NCI-H510A (cell line): ENCODE results near the gene SLC38A6.
A peak's percentile ranks its signal among the peaks of the same experiment; 100 is the strongest.
"Not testable (repeated sequence)": the region's sequence is repeated elsewhere in the genome, so short reads cannot be mapped to it uniquely, and the experiment has no call there.

Experiments
- DNase-seq: peaks from one replicate; lab custom pipeline; 2025; lab: John Stamatoyannopoulos, UW

SLC38A6 gene

DNA sequence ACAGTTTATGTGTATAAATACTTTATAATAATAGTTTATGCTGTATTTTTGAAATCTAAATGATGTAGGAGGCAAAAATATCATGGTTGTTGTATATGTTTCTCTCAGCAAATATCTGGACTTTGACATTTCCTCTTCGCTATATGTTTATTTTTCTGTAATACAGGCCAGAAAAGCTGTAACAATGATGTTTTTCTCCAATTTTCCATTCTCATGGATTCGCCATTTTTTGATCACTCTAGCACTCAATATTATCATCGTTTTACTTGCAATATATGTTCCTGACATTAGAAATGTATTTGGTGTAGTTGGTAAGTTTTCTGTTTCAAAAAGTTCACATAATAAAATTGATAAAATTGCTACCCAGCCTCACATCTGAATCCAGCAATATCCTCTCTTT, 70.6 kb downstream of the SLC38A6 start:
- no peak for DNase-seq

DNA sequence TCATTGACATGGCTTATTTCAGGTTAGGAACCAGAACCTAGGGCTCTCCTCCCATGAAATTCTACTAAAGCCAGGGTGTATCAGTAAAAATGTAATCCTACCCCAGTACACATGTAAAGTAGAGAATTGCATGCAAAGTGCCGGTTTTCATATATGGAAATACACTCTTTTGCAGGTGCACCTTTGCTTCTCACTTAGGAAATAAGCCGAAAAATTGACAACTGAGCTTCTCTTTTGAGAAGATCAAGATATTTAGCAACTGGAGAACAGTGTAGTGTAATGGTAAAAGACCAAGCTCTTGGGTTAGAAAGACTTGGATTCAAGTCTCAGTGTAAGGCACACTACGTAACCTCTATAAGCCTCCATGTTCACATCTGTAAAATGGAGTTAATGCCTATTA, 82.4 kb downstream of the SLC38A6 start:
- DNase-seq = no peak

DNA sequence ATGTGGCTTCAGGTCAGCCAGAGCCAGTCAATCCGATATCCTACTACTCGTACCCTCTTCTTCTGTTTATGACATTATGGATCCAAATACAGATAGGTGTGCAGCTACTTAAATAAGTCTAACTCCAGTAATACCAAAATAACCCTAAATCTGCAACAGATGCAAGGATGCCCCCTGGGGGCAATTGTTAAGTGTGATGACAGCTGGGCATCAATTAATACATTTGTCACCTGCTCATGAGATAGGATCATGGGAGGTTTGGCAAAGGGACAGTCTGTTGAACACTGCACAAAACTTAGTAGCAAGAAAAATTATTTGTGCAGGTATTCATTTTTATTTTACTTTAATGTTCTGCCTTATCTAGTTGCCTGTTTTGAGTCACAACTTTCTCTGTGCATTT, 83.2 kb downstream of the SLC38A6 start:
- DNase-seq = no peak

DNA sequence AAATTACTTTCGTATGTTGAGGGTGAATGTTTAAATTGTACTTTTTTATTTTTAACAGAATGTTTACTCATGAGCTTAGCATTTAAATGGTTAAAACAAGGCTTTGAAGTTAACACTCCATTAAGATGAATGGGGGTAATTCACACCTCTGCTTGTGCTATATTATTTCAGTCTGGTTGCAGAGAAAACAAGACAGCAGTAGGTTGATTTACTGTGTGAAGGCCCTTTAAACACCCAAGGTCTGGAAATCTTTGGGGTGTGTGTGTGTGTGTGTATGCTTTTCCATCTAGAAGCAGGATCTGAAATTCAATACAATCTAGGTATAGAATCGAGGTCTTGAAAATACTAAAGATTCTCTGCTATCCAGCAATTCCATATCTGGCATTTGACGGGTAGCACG, 83.8 kb downstream of the SLC38A6 start:
- DNase-seq = no peak

DNA sequence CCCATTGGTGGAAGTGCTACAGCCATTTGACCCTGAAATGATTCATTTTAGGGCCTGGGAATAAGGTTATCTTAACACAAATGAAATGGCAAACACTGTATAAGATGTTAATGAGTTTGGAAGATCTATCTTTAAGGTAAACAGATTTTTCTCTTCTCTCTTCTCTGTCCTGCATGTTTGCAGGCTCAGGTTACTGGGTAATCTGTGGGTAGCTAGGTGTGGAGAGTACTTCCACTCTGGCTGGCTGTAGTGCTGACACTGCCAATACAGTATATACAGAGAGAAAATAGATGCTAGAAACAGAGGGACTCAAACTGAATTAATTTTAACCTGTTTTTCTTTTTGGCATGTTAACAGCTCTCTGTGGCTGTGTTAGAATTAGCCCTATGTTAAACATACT, 84.6 kb downstream of the SLC38A6 start:
- DNase-seq = peak; percentile 38

DNA sequence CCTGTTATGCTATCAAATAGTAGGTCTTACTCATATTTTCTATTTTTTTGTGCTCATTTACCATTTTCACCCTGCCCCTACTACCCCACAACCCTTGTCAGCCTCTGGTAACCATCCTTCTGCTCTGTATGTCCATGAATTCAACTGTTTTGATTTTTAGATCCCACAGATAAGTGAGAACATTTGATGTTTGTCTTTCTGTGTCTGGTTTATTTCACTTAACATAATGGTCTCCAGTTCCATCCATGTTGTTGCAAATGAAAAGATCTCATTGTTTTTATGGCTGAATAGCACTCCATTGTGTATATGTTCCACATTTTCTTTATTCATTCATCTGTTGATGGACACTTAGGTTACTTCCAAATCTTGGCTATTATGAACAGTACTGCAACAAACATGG, 91.4 kb downstream of the SLC38A6 start:
- not testable (repeated sequence) for DNase-seq

DNA sequence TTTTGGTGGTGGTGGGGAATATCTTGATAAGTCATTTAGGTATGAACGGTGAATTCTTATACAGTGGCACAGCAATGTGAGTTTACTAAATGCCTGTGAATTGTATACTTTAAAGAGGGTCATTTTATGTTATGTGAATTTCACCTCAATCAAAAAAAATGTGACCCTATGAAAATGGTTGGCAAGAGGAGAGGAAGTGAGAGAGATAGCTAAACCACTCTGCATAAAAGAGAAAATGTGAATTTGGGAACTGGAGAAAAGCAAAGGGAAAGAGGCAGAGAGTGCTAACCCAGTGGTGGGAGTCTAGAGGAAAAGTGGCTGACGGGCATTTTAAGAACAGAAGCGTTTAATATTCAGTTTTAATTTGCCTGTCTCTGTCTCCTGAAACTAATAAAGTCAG, 93.8 kb downstream of the SLC38A6 start:
- no peak for DNase-seq

DNA sequence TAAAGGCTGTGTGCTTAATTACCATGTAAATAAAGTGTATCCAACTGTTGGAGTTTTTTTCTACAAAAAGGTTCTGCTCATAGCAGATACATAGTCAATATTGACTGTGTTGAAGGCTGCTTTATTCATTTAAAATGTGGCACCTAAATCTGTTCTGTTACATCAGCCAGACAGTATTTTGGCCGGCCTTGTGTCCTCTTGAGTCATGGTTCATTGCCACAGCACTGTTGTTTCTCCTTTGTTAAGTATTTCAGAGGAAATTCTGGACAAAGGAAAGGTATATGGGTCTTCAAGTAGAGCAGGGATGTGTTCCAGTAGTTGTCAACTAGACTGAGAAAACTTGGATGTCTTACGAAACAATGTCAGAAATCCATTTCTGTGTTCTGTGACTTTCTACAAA, 95.5 kb downstream of the SLC38A6 start:
- DNase-seq = no peak

DNA sequence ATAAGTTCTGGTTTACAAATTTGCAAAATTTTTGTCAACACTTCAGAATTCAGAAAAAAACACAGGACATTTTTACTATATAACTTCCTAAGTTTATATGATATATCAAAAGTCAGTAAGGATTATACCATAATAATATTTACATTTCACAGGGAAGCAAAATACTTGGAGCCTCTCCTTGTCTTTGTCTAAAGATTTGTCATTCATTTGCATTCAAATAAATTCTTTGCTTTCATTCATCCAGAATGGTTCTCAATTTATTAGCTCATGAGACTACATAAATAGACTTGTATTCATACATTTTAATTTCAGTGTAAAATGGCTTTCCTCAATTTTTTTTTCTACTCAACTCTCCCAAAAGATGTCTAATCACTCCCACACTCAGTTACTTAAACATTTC, 96.4 kb downstream of the SLC38A6 start:
- no peak for DNase-seq

DNA sequence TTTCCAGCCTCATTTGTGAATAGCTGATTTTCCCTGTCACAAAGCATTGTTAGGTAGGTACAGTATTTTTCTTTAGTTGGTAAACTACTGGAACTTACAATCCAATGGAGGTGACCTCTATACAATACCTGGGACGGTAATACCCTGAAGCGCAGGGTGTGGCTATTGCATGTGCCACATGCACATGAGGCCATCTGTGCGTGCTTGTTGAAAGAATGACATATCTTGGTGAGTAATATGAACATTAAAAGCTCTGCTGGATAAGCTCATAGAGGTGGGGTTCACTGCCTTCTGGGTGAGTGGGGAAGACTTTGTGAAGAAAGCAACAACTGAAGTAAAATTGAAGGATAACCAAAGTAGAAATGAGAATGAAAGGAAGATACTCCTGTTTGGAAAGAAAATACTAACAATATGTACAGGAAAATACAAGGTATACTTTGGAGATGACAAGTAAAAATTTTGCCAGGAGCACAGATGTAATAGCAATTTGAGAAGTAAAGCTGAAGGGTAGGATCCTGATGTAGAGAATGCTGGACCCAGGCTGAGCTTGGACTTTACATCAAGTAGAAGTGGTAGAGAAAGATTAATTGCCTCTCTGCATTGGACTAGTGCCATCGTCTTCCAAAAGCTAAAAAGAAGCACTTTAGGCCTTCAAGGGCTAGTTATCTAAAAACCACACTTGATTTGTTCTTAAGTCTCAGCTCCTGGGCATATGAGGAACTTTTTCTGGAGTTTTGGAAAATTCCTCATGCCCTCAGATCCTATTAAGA, 97.1 kb downstream of the SLC38A6 start:
- DNase-seq = no peak

DNA sequence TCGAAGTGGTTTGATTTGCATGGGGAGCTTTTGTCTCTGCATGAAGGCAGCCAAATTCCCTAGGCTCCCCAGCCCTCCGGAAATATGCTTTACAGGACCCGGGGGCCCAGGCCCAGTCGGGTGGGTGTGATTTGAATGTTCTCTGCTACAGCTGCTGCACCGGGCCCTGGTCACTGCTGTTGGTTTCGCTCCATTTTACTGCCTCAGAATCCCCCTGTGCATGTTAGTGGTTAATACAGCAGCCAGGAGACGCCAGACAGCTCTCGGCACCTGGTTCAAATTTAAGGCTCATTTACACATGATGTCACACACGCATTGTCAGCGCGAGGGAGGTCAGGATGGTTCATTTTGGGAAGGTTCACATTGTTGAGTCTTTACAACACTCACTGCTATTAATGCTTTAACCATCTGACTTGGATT, 99.6 kb downstream of the SLC38A6 start:
- no peak for DNase-seq

DNA sequence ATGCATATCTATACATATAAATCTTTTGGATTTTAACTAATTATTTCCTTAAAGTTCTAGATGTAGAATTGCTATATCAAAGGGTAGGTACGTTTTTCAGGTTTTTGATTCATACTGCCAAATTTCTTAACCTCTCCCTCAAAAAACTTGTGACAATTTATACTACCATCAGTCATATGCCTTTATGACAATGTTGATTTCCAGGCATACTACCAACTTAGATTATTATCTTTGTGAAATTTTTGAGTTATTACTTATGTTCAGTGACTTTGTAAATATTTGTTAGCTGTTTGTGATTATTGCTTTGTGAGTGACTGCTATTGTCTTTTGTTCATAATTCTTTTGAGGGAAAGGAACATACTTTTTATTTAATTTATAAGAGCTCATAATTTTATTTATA, 107.0 kb downstream of the SLC38A6 start:
- no peak for DNase-seq

DNA sequence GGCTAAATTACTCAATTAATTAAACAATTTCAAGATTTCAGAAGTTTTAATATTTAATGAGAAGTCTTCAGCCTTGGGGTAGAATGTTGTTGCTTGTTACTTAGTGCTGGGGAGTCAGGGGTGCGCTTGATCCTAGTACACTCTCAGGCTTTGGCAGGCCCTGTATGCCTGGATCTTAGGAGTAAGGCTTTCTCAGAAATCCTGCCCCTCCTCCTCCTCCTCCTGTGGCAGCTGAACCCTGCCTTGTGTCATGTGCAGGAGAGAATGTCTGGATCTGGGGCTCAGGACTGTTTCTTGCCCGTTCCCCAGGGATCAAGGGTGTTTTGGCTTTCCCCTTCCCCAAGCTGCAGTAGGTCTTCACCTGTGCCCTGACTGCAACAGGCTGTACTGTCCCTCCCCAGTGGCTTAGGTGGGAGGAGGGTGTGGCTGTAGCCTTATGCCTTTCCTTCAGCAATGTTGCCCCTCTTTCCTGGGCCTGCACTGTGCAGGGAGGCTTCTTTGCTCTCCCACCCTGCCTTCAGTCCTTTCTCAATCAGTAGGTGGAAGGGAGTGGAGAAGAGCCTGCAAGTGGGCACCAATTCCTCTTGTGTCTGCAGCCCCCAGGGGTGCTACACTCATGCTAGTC, 108.2 kb downstream of the SLC38A6 start:
- DNase-seq = no peak

DNA sequence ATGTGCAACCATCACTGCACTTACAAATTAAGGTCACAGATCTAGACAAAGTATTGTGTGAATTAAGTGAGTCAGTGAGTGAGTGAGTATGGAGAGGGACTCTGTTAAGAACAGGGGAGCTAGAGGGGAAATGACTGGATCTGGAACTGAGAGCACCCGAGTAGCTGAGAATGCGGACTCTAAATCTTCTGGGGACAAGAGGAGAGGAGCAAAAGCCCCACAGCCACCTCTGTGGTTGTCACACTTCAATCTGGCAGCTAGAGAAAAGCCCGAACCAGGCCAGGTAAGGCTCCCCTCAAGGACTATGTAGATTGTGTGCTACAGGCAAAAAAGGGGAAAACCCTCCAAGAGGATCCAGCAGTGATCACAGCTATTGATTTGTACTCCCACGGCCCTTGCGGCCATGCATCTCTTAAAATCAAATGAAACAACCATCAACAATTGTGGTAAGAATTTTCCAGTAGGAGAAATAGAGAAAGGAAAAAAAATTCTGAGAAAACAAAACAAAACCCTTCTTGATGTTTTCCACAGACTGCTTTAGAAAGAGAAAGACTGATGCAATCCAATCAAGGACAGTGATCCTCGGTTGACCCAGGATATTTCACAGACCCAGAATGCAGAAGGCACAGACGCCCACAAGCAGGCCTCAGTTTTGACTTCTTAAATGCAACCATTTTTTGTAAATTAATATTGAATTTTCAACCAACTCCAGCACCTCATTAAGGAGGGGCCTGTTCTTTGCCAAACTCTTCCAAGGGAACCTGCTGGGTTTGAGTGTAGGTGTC, 109.6 kb downstream of the SLC38A6 start:
- DNase-seq = no peak

DNA sequence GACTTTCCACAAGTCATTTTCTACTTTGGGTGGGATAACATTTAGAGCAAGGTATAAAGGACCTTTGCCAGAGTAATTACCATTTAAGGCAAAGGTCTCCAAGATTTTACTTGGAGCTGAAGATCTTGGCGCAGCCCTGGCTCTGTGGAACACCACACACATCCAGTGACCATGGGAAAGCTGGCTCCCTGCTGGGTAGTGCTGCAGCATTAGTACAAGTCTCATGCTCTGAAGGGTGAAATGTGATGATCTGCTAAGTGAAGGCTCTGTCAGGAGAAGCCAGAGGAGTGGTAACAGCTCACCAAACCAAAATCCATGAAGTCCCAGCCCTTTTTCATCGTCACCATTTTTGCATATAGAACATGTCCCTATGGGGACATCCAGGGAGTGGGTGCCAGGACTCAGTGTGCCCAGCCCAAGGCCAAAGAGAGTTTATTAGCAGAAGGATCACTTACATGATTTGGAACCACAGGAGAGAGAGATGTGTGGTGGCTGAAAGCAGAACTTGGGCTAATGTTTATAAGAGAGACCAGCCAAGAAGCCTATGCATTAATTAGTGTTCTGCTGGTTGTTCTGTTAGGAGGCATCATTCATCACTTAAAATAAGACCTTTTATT, 110.7 kb downstream of the SLC38A6 start:
- no peak for DNase-seq

DNA sequence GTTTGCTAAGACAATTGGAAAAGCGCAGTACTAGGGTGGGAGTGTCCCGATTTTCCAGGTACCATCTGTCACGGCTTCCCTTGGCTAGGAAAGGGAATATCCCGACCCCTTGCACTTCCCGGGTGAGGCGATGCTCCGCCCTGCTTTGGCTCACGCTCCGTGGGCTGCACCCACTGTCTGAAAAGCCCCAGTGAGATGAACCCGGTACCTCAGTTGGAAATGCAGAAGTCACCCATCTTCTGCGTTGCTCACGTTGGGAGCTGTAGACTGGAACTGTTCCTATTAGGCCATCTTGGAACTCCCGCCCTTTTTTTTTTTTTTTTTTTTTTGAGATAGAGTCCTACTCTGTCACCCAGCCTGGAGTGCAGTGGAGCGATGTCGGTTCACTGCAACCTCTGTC, 117.1 kb downstream of the SLC38A6 start:
- not testable (repeated sequence) for DNase-seq

DNA sequence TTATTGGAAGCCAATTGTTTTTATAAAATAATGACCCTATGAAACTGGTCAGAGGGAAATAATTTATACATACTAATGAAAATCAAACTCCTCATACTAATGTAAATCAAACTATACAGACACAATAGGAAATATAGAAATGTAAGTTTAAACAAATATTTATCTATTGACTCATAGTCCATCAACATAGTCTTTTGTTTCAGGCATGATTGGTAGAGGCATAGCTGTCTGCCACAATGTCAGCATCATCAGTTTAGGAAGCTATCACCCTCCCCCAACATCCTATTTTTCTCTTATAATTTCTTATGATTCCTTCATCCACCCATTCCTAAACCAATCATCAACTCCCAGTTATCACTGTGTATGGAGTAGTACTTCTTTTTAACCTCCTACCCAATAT, 117.7 kb downstream of the SLC38A6 start:
- no peak for DNase-seq

DNA sequence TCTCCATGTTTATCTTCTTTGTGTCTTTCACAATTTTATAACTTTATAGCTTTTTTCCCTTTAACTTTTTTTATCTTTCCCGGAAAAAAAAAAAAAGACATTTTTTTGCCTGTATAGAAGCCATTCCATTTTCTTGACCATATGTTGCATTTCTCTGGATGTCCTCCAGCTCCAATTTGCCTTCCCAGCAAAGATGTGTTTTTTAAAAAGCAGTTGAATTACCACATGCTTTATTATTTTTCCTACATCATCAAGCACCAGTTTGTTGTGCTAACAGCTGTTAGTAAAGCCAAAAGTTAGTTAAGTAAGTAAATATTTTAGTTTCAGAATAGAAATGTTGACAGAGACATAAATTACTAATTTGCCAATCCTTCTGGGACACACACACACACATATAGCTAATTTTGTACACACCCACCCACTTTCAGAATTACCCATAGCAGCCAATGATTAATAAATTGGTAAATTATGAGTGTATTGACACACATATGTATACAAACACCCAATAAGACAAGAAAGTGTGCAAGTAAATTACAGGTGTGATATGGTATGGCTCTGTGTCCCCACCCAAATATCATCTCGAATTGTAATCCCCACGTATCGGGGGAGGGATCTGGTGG, 118.3 kb downstream of the SLC38A6 start:
- DNase-seq = no peak

DNA sequence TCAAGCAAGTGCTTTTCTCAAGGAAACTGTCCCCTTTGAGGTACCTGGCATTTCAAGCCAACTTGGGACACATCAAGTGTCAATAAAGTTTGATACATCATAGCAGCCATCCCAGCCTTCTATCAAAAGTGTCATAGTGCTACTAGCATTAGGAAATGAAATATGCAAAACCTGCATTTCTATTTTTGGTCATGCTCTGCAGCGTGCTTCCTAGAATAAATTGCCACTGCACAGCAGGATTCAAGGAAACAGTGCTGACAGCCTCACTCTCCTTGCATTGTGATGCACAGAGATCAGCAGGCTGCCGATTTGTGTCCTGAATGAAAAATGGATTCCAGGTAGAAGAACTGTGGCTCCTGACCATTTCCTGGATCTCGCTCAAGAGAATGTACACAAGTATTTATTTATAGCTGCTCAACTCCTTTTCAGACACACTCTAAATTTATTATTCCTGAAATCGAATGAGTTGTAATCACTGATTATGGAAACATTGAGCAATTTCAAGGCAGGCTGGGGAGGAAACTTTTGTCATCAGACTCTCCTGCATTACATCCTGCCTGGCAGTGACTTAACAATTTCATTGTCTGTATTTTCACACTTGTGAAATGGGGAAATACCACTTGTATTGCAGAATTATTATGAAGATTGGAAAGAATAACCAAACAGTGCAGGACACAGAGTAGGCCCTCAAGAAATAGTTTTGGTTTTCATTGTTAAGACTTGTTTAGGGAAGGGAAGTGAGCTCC, 120.9 kb downstream of the SLC38A6 start:
- no peak for DNase-seq
